T47D (cell line): ENCODE results near the gene MBOAT2.
"Not testable (repeated sequence)": the region's sequence is repeated elsewhere in the genome, so short reads cannot be mapped to it uniquely, and the experiment has no call there.

Source experiments
- DNase-seq, 2 experiments: peaks; one replicate each; pipeline versions ENCODE4 v3.0.0 to v3.0.0-alpha.2; 2011 to 2012; ENCODE audit warnings: low read depth in 1 of 2, low spot score in 1 of 2
- JUND ChIP-seq: IDR thresholded peaks from 2 replicates; pipeline ENCODE4 v1.6.1; 2012; ENCODE audit warnings: low read depth
- in situ Hi-C: cut with HindIII; loops from 2 replicates; pipeline ENCODE4 v1.10.0; 2016; ENCODE audit warnings: low sequenced_read_pairs, low pct_unique_long_range_greater_than_20kb

Gene MBOAT2

GRCh38 chr2:8939486-8940114, 63.9 kb downstream of the MBOAT2 start:
- TF ChIP-seq JUND: no peak
- in situ Hi-C loops: no loop called here
- no peak for DNase-seq

GRCh38 chr2:8938384-8938783, 65.1 kb downstream of the MBOAT2 start:
- in situ Hi-C loops: no loop called here
- TF ChIP-seq JUND: no peak
- no peak for DNase-seq

GRCh38 chr2:8935982-8936381, 67.5 kb downstream of the MBOAT2 start:
- TF ChIP-seq JUND: no peak
- no peak for DNase-seq
- in situ Hi-C loops: no loop called here

- DNase-seq: no peak
- no peak for TF ChIP-seq JUND
- in situ Hi-C loops: no loop called here
Measured at GRCh38 chr2:8934338-8934737, 69.1 kb downstream of the MBOAT2 start.

- DNase-seq: no peak
- in situ Hi-C loops: no loop called here
- no peak for TF ChIP-seq JUND
Measured at GRCh38 chr2:8932702-8933101, 70.8 kb downstream of the MBOAT2 start.

- DNase-seq, in situ Hi-C loops: not testable (repeated sequence)
Measured at GRCh38 chr2:8930185-8930584, 73.3 kb downstream of the MBOAT2 start.

GRCh38 chr2:8929128-8929527, 74.4 kb downstream of the MBOAT2 start:
- in situ Hi-C loops: no loop called here

GRCh38 chr2:8927510-8928455, 75.7 kb downstream of the MBOAT2 start:
- TF ChIP-seq JUND: no peak
- no peak for DNase-seq
- in situ Hi-C loops: no loop called here

More at GRCh38 chr2:8929128-8929527, 74.4 kb downstream of the MBOAT2 start:
- no peak for TF ChIP-seq JUND
- DNase-seq: no peak

- no peak for DNase-seq
- in situ Hi-C loops: no loop called here
- TF ChIP-seq JUND: no peak
Measured at GRCh38 chr2:8926356-8926755, 77.1 kb downstream of the MBOAT2 start.

- TF ChIP-seq JUND: no peak
- DNase-seq: no peak
- in situ Hi-C loops: no loop called here
Measured at GRCh38 chr2:8925411-8925810, 78.1 kb downstream of the MBOAT2 start.

GRCh38 chr2:8923183-8923582, 80.3 kb downstream of the MBOAT2 start:
- no peak for TF ChIP-seq JUND
- no peak for DNase-seq
- in situ Hi-C loops: no loop called here

- TF ChIP-seq JUND: no peak
- DNase-seq: no peak
- in situ Hi-C loops: no loop called here
Measured at GRCh38 chr2:8922431-8922830, 81.1 kb downstream of the MBOAT2 start.

GRCh38 chr2:8918412-8918811, 85.1 kb downstream of the MBOAT2 start:
- TF ChIP-seq JUND: no peak
- in situ Hi-C loops: no loop called here
- DNase-seq: no peak

- in situ Hi-C loops: no loop called here
- DNase-seq: no peak
- TF ChIP-seq JUND: no peak
Measured at GRCh38 chr2:8915941-8916340, 87.5 kb downstream of the MBOAT2 start.

GRCh38 chr2:8913767-8914166, 89.7 kb downstream of the MBOAT2 start:
- DNase-seq, in situ Hi-C loops: not testable (repeated sequence)
